H1 (cell line): ENCODE data around the gene ATE1. TPM values are rescaled to one million over a fixed set of nuclear protein-coding genes. Genes with fewer than 3 reads are reported as not detected.

Source experiments
- TBP ChIP-seq: IDR thresholded peaks from 2 replicates; pipeline ENCODE4 v1.6.1; 2011; ENCODE audit warnings: low read depth, low read length, improper control_type of control experiment
- polyA plus RNA-seq, 7 experiments: library from polyadenylated mRNA; depleted of rRNA in 3 of 7; stranded (reverse) in 5 of 7; unstranded in 2 of 7; fragments of >200 nt in 5 of 7; fragments of 200-250 nt in 2 of 7; gene quantifications; 1 replicate in 5 of 7; 2 replicates in 1 of 7; 4 replicates in 1 of 7; pipeline versions ENCODE4 v1.2.1 to v1.2.3, GENCODE V29; 2011 to 2013; ENCODE audit warnings: missing spikeins in 2 of 7, mixed read lengths in 2 of 7
- total RNA-seq: library from RNA; stranded (reverse); fragmentation: NEBNext Ultra II Directional; extraction: Animal tissue kit (Norgen Biotek cat#: 25700); gene quantifications from 2 replicates; pipeline ENCODE4 v1.2.1, GENCODE V29; 2021

ATE1 gene
- total and polyA plus RNA-seq, 2 of the 8 experiments (the other 6 are each of a cell fraction or from before 2014, with no cell fraction given): 8.8 to 26.9 TPM

GRCh38 chr10:121747163-121747775 lies 180.6 kb downstream of the ATE1 start (continued):
- TF ChIP-seq TBP: no peak
